Adrenal gland (tissue), 5 donors: ENCODE results near the gene FLRT3.

Experiments used
- POLR2A ChIP-seq, 2 donors: fragments of 450-650 bp; IDR thresholded peaks; one replicate each; pipeline ENCODE4 v1.6.1; 2017; ENCODE audit warnings: antibody characterized with exemption in 2 of 2, mild to moderate bottlenecking in 2 of 2, moderate library complexity in 1 of 2
- TF ChIP-seq, protein P1 (sequence below), 6 experiments: fragments of 450-650 bp in 4 of 6; fragments of 200-600 bp in 2 of 6; sonication (generic) in 1 of 6; IDR thresholded peaks; 1 replicate in 5 of 6; 2 replicates in 1 of 6; pipeline versions ENCODE4 v1.5.1 to v1.8.0; 2016 to 2021; ENCODE audit warnings: antibody characterized with exemption in 6 of 6, mild to moderate bottlenecking in 2 of 6, moderate library complexity in 1 of 6
- donor health status: DM: no; HTN: no; CAD: no.

- no peak for TF ChIP-seq POLR2A (IDR thresholded peaks at IDR 0.05)
- TF ChIP-seq, protein P1, sequence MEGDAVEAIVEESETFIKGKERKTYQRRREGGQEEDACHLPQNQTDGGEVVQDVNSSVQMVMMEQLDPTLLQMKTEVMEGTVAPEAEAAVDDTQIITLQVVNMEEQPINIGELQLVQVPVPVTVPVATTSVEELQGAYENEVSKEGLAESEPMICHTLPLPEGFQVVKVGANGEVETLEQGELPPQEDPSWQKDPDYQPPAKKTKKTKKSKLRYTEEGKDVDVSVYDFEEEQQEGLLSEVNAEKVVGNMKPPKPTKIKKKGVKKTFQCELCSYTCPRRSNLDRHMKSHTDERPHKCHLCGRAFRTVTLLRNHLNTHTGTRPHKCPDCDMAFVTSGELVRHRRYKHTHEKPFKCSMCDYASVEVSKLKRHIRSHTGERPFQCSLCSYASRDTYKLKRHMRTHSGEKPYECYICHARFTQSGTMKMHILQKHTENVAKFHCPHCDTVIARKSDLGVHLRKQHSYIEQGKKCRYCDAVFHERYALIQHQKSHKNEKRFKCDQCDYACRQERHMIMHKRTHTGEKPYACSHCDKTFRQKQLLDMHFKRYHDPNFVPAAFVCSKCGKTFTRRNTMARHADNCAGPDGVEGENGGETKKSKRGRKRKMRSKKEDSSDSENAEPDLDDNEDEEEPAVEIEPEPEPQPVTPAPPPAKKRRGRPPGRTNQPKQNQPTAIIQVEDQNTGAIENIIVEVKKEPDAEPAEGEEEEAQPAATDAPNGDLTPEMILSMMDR (IDR thresholded peaks at IDR 0.05): no peak
Observed at GRCh38 chr20:14360416-14360815, 23.0 kb upstream of the FLRT3 start.
